ENCODE data around the gene ZNF557. TPM values are rescaled to one million over a fixed set of nuclear protein-coding genes. Genes with fewer than 3 reads are reported as not detected.

Gene ZNF557
- polyA plus RNA-seq, 10 donors, result 3.5 to 5.6 (median 5.1) TPM

GRCh38 chr19:7124782-7125181 is 55.3 kb downstream of the ZNF557 start:
- DNase-seq, result no peak

GRCh38 chr19:7125221-7125620 is 55.7 kb downstream of the ZNF557 start:
- DNase-seq, result no peak

DNA sequence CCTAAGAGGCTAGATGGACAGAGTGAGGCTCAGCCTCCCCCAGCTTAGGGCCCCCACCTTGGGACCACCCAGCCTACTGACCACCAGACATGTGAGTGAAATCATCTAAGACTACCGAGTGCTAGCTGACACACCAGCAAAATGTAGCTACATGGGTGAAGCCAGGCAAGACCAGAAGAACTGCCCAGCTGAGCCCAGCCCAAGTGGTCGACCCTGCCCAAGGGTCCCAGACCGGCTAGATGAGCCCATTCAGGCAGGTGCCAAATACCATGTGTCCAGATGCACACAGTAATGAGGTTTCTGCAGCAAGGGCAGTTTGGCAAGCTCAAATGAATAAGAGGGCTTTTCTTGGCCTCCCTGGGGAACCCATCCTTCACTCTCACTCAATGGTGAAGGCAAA is 56.6 kb downstream of the ZNF557 start:
- no peak for DNase-seq

GRCh38 chr19:7130043-7130442 is 60.5 kb downstream of the ZNF557 start:
- DNase-seq, result no peak

- no peak for DNase-seq
Measured at GRCh38 chr19:7132054-7132453, 62.6 kb downstream of the ZNF557 start.

GRCh38 chr19:7137120-7137519 is 67.6 kb downstream of the ZNF557 start:
- DNase-seq, result no peak

Other genes with a start within 250 kb of the ZNF557 start
- gene ADGRE1, start 182.1 kb upstream of the ZNF557 start, polyA plus RNA-seq (ENCODE audit: insufficient read length in 10 of 10), result under 1 TPM in 8 of 10 donors, not detected in 2; 0.05 to 0.40 (median 0.23) TPM
- gene MBD3L2B, start 48.3 kb upstream of the ZNF557 start, polyA plus RNA-seq (ENCODE audit: insufficient read length in 10 of 10), result not detected
- not detected for gene MBD3L5, start 39.1 kb upstream of the ZNF557 start, polyA plus RNA-seq (ENCODE audit: insufficient read length in 10 of 10)
- not detected for gene MBD3L4, start 29.5 kb upstream of the ZNF557 start, polyA plus RNA-seq (ENCODE audit: insufficient read length in 10 of 10)
- gene MBD3L2, start 20.4 kb upstream of the ZNF557 start, polyA plus RNA-seq (ENCODE audit: insufficient read length in 10 of 10), result under 1 TPM in 1 of 10 donors, not detected in 9; 0.38 TPM
- not detected for gene MBD3L3, start 11.0 kb upstream of the ZNF557 start, polyA plus RNA-seq (ENCODE audit: insufficient read length in 10 of 10)
- gene INSR, start 224.7 kb downstream of the ZNF557 start, polyA plus RNA-seq (ENCODE audit: insufficient read length in 10 of 10), result 10 to 100 TPM; 10.4 to 19.0 (median 14.3) TPM

Data from muscle of back (tissue), 11 donors.